ENCODE results near the gene LBH.

LBH gene

DNA sequence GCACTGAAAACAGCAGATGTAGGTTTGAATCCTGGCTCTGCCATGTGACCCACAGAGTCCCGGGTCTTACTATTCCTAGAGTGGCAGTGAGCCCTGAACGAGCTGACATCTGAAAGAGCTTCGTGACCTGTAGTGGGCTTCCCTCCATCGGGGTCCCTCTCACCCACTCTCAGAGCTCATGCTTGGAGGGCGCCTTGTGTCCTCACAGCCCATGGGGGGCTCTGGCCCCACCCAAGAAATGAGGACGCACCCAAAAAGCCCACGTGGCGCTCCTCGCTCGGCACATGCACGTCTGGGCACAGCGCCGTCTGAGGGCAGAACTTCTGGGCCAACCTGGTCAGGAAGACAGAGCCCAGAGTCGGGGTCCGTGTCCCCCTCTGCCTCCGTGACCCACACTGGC, 23.7 kb downstream of the LBH start:
- no peak overlapping the region for H3K4me3 Mint-ChIP-seq
- no peaks in the 10 kb centered on the region for H3K9me3 Mint-ChIP-seq
- H3K36me3 Mint-ChIP-seq (ENCODE audit: low read depth) = peaks cover 40% of the 10 kb centered on the region
- no peak overlapping the region for H3K27ac Mint-ChIP-seq
- no peaks in the 10 kb centered on the region for H3K27me3 Mint-ChIP-seq (ENCODE audit: low read depth, poor library complexity)
- H3K4me1 Mint-ChIP-seq = peaks cover 43% of the 10 kb centered on the region
- TF ChIP-seq, protein P1, sequence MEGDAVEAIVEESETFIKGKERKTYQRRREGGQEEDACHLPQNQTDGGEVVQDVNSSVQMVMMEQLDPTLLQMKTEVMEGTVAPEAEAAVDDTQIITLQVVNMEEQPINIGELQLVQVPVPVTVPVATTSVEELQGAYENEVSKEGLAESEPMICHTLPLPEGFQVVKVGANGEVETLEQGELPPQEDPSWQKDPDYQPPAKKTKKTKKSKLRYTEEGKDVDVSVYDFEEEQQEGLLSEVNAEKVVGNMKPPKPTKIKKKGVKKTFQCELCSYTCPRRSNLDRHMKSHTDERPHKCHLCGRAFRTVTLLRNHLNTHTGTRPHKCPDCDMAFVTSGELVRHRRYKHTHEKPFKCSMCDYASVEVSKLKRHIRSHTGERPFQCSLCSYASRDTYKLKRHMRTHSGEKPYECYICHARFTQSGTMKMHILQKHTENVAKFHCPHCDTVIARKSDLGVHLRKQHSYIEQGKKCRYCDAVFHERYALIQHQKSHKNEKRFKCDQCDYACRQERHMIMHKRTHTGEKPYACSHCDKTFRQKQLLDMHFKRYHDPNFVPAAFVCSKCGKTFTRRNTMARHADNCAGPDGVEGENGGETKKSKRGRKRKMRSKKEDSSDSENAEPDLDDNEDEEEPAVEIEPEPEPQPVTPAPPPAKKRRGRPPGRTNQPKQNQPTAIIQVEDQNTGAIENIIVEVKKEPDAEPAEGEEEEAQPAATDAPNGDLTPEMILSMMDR (IDR thresholded peaks at IDR 0.05) = no peak
- DNase-seq = no peak

DNA sequence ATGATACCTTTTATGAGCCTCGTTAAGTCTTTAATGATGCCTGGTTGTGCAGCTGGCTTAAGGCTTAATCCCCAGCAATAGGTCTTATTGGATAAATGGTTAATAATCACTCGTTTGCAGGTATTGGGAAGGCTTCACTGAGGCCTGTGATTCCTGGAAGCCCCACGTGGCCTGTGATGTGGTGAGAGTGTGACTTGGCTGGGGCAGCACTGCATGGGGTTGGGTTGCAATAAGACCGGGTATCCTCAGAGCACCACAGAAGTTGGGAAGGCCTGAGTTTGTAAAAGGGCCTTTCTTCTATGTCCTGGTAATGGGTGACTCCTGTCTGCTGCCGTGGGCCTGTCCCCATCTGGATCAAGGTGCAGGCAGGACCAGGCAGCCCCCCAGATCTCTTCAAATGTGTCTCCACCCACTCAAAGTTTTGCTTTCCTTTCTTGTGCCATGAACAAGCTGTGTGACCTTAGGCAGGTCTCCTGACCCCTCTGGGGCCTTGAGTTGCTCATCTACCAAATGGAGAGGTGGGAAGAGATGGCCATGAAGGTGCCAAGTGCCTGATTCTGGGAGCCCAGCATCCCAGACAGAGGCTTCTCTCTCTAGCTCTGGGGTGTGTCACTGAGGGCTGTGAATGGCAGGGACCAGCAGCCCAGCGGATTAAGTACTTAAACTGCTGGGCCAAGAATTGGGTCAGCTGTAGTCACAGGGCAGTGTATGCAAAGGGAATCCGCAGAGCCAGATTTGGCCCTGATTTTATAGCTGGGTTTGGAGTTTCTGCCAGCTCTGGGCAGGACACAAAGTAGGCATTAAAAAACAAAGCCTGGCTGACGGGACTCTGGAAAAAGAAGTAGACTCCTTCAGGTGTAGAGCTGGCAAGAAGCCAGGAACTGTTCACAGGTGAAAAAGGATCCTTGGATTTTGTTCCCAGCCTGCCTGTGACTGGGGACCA, 24.4 kb downstream of the LBH start:
- no peak for DNase-seq
- no peak overlapping the region for H3K4me3 Mint-ChIP-seq
- H3K4me1 Mint-ChIP-seq = peaks cover 43% of the 10 kb centered on the region
- peaks cover 41% of the 10 kb centered on the region for H3K36me3 Mint-ChIP-seq (ENCODE audit: low read depth)
- H3K27me3 Mint-ChIP-seq (ENCODE audit: low read depth, poor library complexity) = no peaks in the 10 kb centered on the region
- H3K27ac Mint-ChIP-seq = no peak overlapping the region
- TF ChIP-seq, protein P1 (IDR thresholded peaks at IDR 0.05) = no peak
- no peaks in the 10 kb centered on the region for H3K9me3 Mint-ChIP-seq

DNA sequence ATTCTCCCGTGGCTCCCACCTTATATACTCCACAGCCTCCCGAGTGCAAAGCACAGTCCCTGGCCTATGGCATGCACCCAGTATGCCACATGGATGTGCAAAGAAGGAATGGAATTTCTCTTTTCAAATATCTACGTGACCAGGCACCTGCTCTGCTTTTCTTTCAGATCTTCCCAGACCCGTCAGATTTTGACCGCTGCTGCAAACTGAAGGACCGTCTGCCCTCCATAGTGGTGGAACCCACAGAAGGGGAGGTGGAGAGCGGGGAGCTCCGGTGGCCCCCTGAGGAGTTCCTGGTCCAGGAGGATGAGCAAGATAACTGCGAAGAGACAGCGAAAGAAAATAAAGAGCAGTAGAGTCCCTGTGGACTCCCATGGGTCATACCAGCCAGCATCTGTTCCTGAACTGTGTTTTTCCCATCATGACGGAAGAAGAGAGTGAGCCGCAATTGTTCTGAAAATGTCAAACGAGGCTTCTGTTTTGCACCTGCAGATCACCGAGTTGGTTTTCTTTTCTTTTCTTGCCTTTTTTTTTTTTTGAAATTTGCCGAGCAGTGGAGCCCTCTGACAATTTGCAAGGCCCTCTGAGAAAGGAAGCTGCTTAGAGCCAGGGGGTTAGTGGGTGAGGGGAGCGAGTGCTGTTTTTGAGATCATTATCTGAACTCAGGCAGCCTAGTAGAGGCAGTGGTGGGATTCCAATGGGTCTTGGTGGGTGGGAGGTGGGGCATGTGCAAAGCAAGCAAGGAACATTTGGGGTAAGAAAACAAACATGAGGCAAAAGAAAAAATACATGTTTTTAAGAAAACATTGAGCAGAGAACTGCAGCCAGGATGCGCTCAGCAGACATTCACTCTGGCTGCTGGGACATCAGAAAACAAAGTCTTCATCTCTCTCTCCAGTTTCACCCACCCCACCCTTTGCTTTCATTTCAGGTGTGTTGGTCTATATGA, 26.2 kb downstream of the LBH start:
- DNase-seq = no peak
- TF ChIP-seq, protein P1 (IDR thresholded peaks at IDR 0.05) = no peak
- H3K9me3 Mint-ChIP-seq = peaks cover 13% of the 10 kb centered on the region
- H3K4me3 Mint-ChIP-seq = peak overlapping the region; percentile 25
- peak overlapping the region; percentile 19 for H3K27ac Mint-ChIP-seq
- H3K27me3 Mint-ChIP-seq (ENCODE audit: low read depth, poor library complexity) = no peaks in the 10 kb centered on the region
- H3K4me1 Mint-ChIP-seq = peaks cover 34% of the 10 kb centered on the region
- peaks cover 32% of the 10 kb centered on the region for H3K36me3 Mint-ChIP-seq (ENCODE audit: low read depth)

DNA sequence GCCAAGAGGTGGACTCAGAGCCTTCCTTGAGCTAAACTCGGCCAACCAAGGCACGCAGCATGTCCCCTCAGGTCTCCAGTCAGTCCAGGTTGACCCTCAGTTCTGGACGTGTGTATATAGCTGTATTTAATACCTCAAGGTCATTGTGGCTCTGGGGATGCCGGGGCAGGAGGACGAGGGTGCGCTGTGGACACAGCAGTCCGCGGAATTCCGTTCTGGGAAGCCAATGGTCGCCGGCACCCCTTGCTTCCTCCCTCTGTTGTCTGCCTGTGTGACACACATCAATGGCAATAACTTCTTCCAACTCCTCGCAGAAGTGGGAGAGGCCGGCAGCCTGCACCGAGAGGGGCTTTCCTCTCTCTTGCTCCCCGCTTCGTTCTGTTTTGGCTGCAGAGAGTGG, 27.7 kb downstream of the LBH start:
- TF ChIP-seq, protein P1 (IDR thresholded peaks at IDR 0.05) = no peak
- peaks cover 3% of the 10 kb centered on the region for H3K27me3 Mint-ChIP-seq (ENCODE audit: low read depth, poor library complexity)
- H3K27ac Mint-ChIP-seq = no peak overlapping the region
- H3K36me3 Mint-ChIP-seq (ENCODE audit: low read depth) = peaks cover 32% of the 10 kb centered on the region
- H3K4me1 Mint-ChIP-seq = peaks cover 23% of the 10 kb centered on the region
- H3K4me3 Mint-ChIP-seq = no peak overlapping the region
- peaks cover 17% of the 10 kb centered on the region for H3K9me3 Mint-ChIP-seq
- DNase-seq = no peak

DNA sequence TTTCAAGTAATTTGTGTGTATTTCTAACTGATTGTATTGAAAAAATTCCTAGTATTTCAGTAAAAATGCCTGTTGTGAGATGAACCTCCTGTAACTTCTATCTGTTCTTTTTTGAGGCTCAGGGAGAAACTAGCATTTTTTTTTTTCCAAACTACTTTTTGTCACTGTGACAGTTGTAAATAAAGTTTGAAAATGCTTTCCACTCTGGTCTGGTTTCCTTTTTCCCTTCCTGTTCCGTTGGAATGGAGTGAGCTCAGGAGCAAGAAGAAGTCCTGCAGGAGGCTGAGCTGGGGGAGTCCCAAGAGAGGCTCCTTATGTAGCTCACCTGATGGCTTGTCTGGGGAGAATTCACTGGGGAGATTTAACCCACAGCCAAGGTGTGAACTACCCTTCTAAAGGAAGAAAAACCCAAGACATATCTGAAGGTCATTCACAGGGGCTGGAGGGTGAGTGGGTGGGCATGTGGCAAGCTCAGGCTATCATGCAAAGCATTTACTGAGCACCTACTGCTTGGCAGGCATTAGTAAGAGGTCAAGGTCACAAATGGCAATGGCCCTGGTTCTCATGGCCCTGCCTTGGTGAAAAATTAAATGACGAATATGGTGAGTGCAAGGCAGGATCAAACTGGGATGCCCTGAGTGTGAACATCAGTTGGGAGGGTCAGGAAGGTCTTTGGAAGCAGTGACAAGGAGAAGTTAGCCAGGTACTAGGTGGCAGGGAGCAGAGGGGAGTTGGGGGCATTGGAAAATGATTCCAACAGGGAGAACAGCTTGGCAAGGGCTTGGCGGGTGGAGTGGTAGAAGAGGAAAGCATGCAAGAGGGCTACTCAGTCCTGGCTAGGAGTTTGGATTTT, 28.7 kb downstream of the LBH start:
- Mint-ChIP-seq H3K36me3 (ENCODE audit: low read depth) (peaks cover 32% of the 10 kb centered on the region), H3K27me3 (ENCODE audit: low read depth, poor library complexity) (peaks cover 4% of the 10 kb centered on the region), H3K27ac (no peak overlapping the region), H3K9me3 (peaks cover 17% of the 10 kb centered on the region), H3K4me3 (no peak overlapping the region), H3K4me1 (peaks cover 23% of the 10 kb centered on the region)
- no peak for DNase-seq
- TF ChIP-seq, protein P1 (IDR thresholded peaks at IDR 0.05) = no peak

Measured in nephron progenitor cell (in vitro differentiated cells).